Left kidney (tissue), 8 donors: Measurements from ENCODE around the gene STAU1. TPM values are rescaled to one million over a fixed set of nuclear protein-coding genes. Genes with fewer than 3 reads are reported as not detected.
A peak's percentile ranks its signal among the peaks of the same experiment; 100 is the strongest.
"Not testable (repeated sequence)": the region's sequence is repeated elsewhere in the genome, so short reads cannot be mapped to it uniquely, and the experiment has no call there.

Source experiments
- DNase-seq: peaks from one replicate; pipeline ENCODE4 v3.0.0-alpha.2; 2013
- long read RNA-seq, 8 donors: transcript quantifications; one replicate each; lab custom pipeline, GENCODE V29; 2026
- polyA plus RNA-seq: library from polyadenylated mRNA; unstranded; fragments of 120-200 nt; gene quantifications from one replicate; pipeline ENCODE4 v1.2.1, GENCODE V29; 2013; ENCODE audit not compliant: insufficient read length

The STAU1 gene, protein sequence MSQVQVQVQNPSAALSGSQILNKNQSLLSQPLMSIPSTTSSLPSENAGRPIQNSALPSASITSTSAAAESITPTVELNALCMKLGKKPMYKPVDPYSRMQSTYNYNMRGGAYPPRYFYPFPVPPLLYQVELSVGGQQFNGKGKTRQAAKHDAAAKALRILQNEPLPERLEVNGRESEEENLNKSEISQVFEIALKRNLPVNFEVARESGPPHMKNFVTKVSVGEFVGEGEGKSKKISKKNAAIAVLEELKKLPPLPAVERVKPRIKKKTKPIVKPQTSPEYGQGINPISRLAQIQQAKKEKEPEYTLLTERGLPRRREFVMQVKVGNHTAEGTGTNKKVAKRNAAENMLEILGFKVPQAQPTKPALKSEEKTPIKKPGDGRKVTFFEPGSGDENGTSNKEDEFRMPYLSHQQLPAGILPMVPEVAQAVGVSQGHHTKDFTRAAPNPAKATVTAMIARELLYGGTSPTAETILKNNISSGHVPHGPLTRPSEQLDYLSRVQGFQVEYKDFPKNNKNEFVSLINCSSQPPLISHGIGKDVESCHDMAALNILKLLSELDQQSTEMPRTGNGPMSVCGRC
- 118 TPM for polyA plus RNA-seq
- long read RNA-seq, donor 1, transcript STAU1-203 (13 exons, 3,211 nt) = major isoform, 11 of 178 reads
- long read RNA-seq, donor 1, partial matches to known transcripts = 160 of 178 reads
- long read RNA-seq, donor 1, other reads (novel, unspliced or antisense) = 0 of 178 reads
- long read RNA-seq, donor 2, transcript STAU1-203 (13 exons, 3,211 nt) = major isoform, 10 of 196 reads
- long read RNA-seq, donor 2, partial matches to known transcripts = 137 of 196 reads
- long read RNA-seq, donor 2, other reads (novel, unspliced or antisense) = 45 of 196 reads
- long read RNA-seq, donor 3, transcript STAU1-203 (13 exons, 3,211 nt) = major isoform, 7 of 68 reads
- long read RNA-seq, donor 3, partial matches to known transcripts = 58 of 68 reads
- long read RNA-seq, donor 3, other reads (novel, unspliced or antisense) = 0 of 68 reads
- long read RNA-seq, donor 4 = 0 reads
- long read RNA-seq, donor 5, transcript STAU1-203 (13 exons, 3,211 nt) = major isoform, 9 of 26 reads
- long read RNA-seq, donor 5, partial matches to known transcripts = 15 of 26 reads
- long read RNA-seq, donor 5, other reads (novel, unspliced or antisense) = 0 of 26 reads
- long read RNA-seq, donor 6, transcript STAU1-203 (13 exons, 3,211 nt) = major isoform, 5 of 41 reads
- long read RNA-seq, donor 6, partial matches to known transcripts = 30 of 41 reads
- long read RNA-seq, donor 6, other reads (novel, unspliced or antisense) = 0 of 41 reads
- long read RNA-seq, donor 7, transcript STAU1-203 (13 exons, 3,211 nt) = major isoform, 8 of 46 reads
- long read RNA-seq, donor 7, partial matches to known transcripts = 36 of 46 reads
- long read RNA-seq, donor 7, other reads (novel, unspliced or antisense) = 0 of 46 reads
- long read RNA-seq, donor 8, partial matches to known transcripts = 30 of 35 reads
- long read RNA-seq, donor 8, other reads (novel, unspliced or antisense) = 0 of 35 reads

DNA sequence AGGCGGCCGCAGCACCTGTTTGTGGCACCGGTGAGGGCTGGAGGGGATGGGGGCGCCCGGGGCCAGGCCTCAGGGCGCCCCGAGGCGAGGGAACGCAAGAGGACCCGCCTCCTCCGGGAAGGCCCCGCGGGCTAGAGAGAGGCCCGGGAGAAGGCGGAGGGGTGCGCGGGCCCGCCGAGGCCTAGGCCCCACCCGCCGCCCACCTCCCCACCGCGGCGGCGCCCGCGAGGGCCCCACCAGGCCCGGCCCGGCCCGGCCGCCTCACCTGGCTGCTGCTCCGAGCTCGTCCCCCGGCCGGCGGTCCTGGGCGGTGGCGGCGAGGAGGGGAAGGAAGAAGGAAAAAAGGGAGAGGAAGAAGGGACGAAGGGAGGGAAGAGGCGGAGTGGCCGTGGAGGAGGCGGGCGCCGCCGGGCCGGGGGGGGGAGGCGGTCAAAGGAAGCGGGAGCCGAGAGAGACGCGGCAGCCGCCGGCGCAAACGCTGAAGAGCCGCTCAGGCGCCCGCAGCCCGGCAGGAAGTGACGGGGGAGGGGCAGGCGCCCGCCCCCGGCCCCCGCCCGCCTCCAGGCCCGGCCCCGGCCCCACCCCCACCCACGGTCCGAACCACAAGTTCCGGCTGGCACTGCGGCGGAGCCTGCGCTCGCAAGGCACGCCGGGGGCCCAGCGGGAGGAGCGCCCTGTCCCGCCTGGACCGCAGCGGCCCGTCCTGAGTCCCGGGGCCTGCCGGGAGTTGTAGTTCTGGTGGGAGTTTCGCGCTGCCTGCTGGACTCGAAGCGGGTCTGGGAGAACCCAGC is at the start of gene STAU1:
TSS of gene STAU1 (minus strand) at position 484 of the 791 bp plus-strand sequence. CDS start 22,133 bp downstream, outside the sequence.
- DNase-seq = peak; percentile 92

DNA sequence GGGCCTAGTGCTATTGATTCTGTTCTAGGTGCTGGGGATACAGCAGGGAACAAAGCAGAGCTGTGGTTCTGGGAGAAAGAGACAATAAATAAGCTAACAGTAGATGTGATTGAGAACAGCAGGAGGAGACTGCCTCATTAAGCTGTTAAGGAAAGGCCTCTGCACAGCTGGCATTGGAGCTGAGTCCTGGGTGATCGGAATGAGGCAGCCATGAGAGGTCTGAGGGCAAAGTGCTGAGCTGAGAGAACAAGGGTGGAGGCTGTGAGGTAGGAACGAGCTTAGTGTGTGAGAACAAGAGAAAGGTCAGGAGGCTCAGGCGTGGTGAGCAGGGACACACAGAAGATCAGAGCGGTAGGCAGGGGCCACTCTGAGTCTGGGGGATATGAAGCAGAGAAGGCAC is 49.4 kb upstream of the STAU1 start:
- DNase-seq = no peak

DNA sequence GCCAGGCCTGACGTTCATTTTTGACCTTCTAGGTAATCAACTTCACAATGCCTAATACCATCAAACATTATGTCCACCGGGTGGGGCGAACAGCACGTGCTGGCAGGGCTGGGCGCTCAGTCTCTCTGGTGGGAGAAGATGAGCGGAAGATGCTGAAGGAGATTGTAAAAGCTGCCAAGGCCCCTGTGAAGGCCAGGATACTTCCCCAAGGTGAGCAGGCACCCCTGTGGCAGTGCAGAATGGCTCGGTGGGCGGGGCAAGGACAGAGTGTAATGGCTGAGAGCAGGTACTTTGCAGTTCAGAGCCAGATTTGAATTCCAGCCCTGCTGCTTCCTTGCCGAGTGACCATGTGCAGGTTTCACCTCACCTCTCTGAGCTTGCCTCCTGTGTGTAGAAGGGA is 48.2 kb upstream of the STAU1 start:
- DNase-seq = no peak

DNA sequence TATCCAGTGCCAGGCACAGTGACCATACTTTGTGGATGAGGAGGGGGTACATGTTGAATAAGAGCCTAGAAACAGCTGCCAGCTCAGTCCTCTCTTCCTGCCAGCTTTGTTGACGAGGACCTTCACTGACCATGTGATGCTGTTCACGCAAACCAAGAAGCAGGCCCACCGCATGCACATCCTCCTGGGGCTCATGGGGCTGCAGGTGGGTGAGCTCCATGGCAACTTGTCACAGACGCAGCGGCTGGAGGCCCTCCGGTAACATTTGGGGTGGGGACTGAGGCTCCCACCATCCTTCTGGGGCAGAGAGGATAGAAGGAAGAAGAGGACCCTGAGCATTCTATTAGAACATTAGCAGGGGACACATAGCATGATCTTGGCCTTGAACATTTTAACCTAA is 46.7 kb upstream of the STAU1 start:
- no peak for DNase-seq

DNA sequence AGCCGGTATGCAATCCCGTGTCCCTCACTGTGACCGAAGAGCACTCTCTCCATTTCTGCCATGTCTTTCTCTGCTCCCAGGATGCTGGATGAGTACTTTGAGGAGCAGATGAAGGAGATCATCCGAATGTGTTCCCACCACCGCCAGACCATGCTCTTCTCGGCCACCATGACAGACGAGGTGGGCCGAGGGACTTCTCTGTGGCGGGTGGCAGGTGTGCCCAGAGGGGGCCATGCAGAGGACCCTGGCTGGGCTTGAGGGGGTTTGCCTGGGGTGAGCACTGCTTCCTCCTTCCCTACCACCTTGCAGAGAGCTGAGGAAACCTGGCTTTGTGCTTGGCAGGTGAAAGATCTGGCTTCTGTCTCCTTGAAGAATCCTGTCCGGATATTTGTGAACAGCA is 45.1 kb upstream of the STAU1 start:
- no peak for DNase-seq

DNA sequence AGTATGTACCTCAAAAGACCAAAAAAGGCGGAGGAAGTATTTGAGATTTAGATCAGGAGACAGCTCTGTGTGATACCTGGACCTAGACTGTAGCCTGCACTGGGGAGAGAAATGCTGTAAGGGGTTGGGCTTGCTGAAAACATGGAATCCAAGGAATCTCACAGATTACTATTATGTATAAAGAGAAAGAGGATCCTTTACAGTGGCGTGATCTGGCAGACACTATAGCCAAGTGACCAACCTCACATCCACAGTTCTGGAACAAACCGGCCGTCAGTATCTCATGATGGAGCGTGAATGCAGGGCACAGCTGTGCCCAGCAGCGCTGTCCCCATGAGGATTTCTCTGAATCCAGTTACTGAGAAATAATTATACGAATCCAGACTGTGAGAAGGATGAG is 43.3 kb upstream of the STAU1 start:
- DNase-seq = no peak

DNA sequence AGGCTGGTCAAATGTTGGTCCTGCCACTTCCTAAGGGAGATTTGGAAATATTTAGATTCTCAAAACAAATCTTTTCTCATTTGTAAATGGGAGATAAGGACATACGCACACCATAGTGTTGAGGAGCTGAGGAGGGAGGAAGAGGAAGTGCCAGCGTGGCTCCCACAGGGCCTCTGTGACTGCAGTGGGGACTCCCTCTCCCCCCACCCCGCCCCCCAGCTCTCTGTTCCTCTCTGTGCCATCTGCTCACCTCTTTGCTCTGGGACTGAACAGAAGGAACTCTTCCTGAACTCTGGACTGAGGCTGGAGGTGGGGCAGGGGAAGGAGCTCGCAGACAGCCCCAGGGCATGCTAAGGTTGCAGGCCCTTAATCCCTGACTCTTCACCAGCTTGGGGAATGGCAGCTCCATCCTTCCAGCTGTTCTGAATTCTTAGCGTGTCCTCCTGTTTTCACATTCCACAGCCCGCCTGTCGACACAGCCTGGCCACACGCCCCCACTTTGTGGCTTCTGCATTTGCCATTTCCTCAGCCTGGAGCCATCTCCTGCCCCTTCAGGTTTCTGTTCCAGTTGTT is 42.5 kb upstream of the STAU1 start:
- DNase-seq = no peak

DNA sequence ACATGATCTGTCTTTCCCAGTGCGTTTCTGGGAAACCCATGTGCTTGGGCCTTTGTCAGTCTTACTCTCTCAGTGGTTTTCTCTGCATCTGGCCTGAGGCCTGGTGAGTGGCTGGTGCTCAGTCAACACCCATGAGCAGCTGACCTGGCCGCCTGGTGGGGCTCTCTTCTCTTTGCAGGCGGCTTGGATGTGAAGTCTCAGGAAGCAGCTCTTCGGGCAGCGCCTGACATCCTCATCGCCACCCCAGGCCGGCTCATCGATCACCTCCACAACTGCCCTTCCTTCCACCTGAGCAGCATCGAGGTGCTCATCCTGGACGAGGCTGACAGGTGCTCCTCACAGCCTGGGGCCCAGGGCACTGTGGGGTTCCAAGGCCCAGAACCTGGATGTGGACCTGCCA is 41.9 kb upstream of the STAU1 start:
- no peak for DNase-seq

DNA sequence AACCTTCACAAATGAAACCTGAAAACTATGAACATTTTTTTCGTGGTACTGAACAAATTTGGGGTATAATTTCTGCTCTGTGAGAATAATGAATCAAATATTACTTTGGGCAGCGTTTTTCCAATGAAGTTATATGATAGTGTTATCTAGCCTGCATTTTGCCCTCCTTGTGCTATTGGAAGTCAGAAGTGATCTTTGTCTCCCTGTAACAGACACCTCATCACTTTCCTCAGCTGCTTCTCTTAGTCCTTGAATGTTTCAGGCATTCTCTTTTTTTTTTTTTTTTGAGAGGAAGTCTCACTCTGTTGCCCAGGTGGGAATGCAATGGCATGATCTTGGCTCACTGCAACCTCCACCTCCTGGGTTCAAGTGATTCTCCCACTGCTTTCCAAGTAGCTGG is 41.2 kb upstream of the STAU1 start:
- no peak for DNase-seq

DNA sequence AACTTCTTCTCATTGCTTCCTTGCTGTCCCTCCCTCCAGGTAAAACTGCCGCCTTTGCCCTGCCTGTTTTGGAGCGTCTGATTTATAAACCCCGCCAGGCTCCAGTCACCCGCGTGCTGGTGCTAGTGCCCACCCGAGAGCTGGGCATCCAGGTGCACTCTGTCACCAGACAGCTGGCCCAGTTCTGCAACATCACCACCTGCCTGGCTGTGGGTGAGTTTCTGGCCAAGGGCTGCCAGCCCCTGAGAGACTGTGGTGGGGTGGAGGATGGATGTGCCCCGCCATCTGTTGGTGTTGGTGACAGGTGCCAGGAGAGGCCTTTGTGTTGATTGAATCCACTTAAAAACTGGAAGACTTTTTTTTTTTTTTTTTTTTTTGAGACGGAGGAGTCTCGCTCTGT is 40.5 kb upstream of the STAU1 start:
- DNase-seq = no peak

DNA sequence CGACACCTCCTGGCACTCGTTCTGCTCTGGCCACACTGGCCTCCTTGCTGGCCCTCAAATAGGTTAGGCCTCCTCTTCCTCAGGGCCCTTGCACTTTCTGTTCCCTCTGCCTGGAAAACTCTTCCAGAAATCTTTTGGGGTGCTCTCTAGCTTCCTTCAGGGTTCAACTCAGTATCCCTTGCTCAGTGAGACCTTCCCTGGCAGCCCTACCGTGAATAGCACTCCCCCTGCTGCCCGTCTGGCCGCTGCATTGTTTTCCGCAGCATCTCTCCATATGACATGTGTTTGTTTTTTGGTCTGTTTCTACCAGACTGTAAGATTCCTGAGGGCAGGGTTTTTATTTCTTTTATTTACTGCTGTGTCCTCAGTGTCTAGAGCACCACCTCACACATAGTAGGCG is 37.8 kb upstream of the STAU1 start:
- DNase-seq = no peak

DNA sequence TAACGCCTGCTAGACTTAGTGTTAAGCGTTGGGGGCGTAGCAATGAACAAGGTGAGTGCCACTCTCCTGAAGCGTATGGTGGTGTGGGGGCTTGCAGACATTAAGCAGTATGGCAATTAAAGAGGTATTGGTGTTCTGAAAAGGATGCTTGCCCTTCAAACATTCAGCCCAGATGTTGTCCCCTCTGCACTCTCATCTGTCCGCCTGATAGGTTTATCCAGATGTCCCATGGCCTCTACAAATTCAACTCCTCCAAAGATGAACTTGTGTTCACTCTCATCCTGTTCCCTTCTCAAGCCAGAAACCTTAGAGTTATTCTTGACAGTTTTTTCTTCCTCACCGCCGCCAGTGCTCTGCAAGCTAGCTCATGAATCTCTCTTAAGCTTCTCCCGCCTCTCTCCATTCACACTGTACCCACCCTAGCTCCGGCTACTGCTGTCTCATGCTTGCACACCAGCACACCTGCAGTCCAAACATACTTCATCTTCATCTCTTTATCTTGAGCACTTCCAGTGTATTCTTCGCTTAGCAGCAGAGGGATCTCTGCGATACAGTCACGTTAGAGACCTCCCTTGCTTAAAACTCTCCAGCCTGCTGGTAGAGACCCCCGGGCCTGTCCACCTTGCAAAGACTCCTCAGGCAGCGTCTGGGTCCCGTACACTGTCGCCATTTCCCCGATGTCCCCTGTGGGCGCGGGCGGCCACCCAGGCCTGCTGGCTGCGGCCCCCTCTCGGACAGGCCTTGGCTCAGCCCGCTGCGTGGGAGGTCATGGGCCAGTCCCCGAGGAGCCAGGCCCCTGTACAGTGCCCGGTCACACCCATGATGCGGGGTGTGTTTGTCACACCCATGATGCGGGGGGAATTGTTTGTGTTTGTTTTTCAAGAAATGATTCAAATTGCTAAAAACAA is 32.0 kb upstream of the STAU1 start:
- no peak for DNase-seq

DNA sequence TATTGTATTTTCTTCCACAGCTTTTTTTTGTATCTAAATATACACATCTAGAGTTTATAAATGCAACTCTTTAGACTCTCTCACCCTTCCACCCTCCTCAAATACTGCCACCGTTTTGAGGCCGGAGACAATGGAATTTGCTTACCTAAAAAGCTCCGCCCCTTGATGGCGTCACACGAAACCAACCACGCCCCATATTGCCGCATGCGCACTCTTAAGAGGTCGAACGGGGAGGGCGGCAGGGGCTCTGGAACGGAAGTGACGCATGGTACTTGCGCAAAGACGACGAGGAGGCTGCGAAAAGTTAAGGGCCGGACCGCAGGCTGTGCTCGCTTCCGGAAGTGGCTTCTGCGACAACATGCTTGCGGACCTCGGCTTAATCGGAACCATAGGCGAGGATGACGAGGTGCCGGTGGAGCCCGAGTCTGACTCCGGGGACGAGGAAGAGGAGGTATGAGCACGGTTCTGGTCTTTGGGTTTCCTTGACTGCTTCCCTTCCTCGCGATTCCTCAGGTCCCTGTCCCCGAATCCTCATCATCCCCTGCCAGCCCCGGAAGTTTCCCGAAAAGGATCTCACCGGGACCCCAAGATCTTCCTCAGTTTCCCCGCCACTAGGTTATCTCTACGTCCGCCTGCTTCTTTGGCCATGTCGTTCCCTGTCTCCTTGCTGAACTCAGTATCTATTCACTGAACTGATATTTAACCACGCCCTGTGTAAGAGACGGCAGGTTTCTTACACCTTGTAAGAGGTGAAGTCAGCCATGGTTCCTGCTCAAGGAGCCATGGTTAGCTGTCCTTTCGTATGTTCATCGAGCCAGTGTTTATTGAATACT is 31.2 kb upstream of the STAU1 start, which contains the start of gene DDX27:
TSS of gene DDX27 (plus strand) at position 326 of the 833 bp plus-strand sequence. CDS start at position 359, 33 bp downstream.
- peak; percentile 100 for DNase-seq

DNA sequence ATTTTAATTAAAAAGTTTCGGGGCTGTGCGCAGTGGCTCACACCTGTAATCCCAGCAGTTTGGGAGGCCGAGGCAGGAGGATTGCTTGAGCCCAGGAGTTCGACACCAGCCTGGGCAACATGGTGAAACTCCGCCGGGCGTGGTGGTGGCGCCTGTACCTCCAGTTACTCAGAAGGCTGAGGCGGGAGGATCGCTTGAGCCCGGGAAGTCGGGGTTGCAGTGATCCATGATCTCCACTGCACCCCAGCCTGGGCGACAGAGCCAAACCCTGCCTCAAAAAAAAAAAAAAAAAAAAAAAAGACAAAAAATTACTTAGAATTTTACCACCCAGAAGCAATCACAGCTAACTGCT is 30.6 kb upstream of the STAU1 start:
- DNase-seq = not testable (repeated sequence)

DNA sequence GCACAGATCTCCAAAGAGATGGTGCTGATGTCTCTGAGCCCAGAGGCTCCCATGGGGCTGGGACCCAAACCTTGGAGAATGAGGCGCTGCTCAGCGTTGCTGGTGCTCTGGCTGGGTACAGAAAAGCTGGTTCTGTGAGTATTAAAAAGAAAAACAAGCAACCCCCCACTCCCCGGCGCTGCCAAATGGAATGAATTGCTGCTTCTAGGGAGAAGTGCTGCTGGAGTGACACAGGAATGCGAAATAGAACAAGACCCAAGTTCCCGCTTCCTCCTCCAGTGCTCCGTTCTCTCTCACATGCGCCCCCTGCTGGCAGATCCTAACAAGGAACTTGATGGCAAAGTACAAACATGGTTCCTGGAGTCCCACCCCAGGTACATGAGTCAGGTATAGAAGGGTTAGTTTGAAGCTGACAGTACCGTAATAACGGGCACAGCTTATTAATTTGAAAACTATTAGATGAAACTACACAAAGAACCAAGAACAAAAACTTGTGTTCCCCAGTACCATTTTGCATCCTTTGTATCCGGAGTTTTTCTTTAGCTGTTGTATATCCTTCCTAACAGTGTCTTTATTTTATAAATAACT is 29.0 kb upstream of the STAU1 start:
- DNase-seq = peak; percentile 94

DNA sequence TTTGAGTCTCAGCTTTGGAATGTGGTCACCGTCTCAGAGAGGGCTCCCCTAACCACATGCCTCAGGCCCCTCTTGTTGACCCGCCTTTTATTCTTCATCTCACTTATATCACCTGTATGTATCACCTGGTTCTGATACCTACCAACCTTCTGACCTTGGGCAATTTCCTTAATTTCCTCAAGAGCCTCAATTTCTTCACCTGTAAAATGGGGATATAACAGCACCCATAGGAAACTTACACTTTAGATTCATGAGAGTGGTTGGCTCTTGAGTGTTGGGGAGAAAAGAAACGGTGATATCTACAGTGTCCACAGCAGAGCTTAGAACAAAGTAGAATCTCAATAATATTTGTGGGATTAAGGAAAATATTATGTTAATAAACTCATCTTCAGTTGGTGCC is 27.1 kb upstream of the STAU1 start:
- DNase-seq = no peak

DNA sequence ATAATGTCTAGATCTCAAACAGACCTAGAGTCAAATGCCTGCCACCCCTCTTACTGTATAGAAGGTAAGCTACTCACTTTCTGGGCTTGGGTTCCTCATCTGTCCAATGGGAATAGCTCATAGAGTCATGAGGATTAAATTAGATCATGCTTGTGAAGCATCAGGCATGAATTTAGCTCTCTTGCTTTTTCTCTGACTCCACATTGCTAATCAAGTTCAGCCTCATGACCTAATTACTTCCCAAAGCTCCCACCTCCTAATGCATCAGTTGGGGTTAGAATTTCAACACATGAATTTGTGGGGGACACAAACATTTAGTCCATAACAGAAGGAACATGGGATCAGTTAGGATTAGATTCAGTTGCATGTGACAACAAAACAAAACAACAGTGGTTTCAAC is 26.4 kb upstream of the STAU1 start:
- no peak for DNase-seq

DNA sequence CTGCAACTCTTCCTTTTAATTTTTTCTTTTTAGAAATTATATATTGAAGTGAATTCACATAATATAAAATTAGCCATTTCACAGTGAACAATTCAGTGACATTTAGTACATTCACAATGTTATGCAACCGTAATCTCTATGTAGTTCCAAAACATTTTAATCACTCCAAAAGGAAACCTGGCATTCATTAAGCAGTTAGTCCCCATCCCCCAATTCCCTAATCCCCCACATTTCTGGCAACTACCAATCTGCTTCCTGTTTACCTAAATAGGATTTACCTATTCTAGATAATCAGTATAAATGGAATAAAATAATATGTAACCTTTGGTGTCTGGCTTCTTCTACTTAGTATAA is 22.6 kb upstream of the STAU1 start:
- no peak for DNase-seq
